ENCODE results near the gene ARHGAP1. TPM values are rescaled to one million over a fixed set of nuclear protein-coding genes. Genes with fewer than 3 reads are reported as not detected.

The ARHGAP1 gene
- total RNA-seq, 1 donor from 2014 or later = 31.9 TPM

DNA sequence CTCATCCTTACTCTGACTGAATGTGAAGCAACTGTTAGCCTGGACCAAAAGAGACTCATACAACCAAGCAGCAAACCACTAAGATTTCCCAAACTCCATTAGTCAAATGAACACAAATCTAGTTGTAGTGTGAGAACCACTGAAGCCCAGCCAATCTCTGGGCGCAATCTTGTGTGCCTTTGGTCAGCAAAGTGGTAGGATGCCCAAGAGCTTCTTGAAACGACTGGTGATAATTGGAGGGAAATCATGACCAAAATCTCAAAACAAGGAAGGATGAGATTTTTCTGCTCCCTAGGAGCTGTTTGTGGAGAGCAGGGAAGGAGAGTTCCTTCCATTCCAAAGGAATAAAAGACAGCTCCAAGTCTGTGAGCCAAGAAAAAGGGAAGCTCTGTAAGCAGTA lies 42.6 kb upstream of the ARHGAP1 start:
- Mint-ChIP-seq H3K4me1 (no peaks in the 10 kb centered on the region), H3K36me3 (ENCODE audit: low read depth) (peaks cover 39% of the 10 kb centered on the region), H3K27ac (ENCODE audit: unreplicated experiment) (no peak overlapping the region), H3K27me3 (ENCODE audit: low read depth) (no peaks in the 10 kb centered on the region), H3K4me3 (no peak overlapping the region), H3K9me3 (no peaks in the 10 kb centered on the region)
- TF ChIP-seq, protein P1, sequence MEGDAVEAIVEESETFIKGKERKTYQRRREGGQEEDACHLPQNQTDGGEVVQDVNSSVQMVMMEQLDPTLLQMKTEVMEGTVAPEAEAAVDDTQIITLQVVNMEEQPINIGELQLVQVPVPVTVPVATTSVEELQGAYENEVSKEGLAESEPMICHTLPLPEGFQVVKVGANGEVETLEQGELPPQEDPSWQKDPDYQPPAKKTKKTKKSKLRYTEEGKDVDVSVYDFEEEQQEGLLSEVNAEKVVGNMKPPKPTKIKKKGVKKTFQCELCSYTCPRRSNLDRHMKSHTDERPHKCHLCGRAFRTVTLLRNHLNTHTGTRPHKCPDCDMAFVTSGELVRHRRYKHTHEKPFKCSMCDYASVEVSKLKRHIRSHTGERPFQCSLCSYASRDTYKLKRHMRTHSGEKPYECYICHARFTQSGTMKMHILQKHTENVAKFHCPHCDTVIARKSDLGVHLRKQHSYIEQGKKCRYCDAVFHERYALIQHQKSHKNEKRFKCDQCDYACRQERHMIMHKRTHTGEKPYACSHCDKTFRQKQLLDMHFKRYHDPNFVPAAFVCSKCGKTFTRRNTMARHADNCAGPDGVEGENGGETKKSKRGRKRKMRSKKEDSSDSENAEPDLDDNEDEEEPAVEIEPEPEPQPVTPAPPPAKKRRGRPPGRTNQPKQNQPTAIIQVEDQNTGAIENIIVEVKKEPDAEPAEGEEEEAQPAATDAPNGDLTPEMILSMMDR (conservative IDR thresholded peaks at IDR 0.05) = no peak
- no peak for DNase-seq (ENCODE audit: low read depth, low spot score)

DNA sequence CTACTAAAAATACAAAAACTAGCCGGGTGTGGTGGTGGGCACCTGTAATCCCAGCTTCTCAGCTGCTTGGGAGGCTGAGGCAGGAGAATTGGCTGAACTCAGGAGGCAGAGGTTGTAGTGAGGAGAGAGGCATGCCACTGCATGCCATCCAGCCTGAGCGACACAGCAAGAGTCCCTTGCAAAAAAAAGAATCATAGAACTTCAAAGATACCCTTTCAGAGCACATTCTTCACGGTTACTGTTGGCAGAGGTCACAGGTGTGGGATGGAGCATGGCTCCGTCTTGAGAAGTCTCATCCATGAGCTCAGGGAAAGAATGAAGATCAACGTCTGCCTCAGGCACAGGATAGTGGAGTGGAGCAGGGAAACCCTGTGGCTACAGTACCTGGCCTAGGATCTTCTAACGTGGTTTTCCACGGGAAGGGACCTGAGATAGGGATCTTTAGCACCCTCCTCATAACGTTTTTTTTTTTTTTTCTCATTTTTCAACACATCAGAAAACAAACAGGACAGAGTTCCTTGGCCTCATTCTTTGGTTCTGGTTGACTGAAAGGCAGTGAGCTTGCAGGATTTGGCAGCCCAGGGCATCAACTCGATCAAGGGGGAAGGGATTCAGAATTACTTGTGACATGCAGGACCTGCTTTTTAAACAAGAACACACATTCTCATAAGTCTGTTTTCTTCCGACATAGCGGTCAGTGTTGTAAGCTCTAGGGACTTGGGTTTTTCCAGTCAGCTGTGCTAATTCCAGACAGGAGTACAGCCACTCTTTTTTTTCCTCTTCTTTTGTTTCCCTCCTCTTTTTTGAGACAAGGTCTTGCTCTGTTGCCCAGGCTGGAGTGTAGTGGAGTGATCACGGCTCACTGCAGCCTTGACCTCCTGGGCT lies 41.4 kb upstream of the ARHGAP1 start:
- no peaks in the 10 kb centered on the region for H3K9me3 Mint-ChIP-seq
- DNase-seq (ENCODE audit: low read depth, low spot score) = no peak
- TF ChIP-seq, protein P1 (conservative IDR thresholded peaks at IDR 0.05) = no peak
- no peak overlapping the region for H3K4me3 Mint-ChIP-seq
- no peaks in the 10 kb centered on the region for H3K27me3 Mint-ChIP-seq (ENCODE audit: low read depth)
- H3K27ac Mint-ChIP-seq (ENCODE audit: unreplicated experiment) = no peak overlapping the region
- no peaks in the 10 kb centered on the region for H3K4me1 Mint-ChIP-seq
- peaks cover 35% of the 10 kb centered on the region for H3K36me3 Mint-ChIP-seq (ENCODE audit: low read depth)

DNA sequence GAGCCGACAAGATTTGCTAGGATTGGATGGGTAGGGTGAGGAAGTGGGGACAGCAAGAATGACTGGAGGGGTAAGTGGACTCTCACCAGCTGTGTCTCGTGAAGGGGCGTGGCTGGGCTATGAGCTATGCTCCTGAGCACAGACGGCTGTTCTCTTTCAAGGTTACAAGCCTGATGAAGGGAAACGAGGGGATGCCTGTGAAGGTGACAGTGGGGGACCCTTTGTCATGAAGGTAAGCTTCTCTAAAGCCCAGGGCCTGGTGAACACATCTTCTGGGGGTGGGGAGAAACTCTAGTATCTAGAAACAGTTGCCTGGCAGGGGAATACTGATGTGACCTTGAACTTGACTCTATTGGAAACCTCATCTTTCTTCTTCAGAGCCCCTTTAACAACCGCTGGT lies 38.5 kb upstream of the ARHGAP1 start:
- Mint-ChIP-seq H3K27me3 (ENCODE audit: low read depth) (no peaks in the 10 kb centered on the region), H3K4me3 (no peak overlapping the region), H3K9me3 (no peaks in the 10 kb centered on the region), H3K4me1 (no peaks in the 10 kb centered on the region), H3K36me3 (ENCODE audit: low read depth) (peaks cover 30% of the 10 kb centered on the region), H3K27ac (ENCODE audit: unreplicated experiment) (no peak overlapping the region)
- TF ChIP-seq, protein P1 (conservative IDR thresholded peaks at IDR 0.05) = no peak
- no peak for DNase-seq (ENCODE audit: low read depth, low spot score)

DNA sequence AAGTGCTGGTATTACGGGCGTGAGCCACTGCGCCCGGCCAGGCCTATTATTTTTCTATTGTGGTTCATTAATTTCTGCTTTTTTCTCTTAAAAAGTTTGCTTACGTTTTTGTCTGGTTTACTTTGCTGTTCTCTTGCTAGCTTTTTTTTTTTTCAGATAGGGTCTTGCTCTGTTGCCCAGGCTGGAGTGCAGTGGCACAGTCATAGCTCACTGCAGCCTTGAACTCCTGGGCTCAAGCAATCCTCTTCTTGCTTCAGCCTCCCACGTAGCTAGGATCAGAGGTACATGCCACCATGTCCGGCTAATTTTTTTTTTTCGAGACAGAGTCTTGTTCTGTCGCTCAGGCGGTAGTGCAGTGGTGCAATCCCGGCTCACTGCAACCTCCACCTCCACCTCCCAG lies 37.3 kb upstream of the ARHGAP1 start:
- H3K36me3 Mint-ChIP-seq (ENCODE audit: low read depth) = peaks cover 24% of the 10 kb centered on the region
- no peaks in the 10 kb centered on the region for H3K9me3 Mint-ChIP-seq
- TF ChIP-seq, protein P1 (conservative IDR thresholded peaks at IDR 0.05) = no peak
- H3K4me1 Mint-ChIP-seq = no peaks in the 10 kb centered on the region
- H3K4me3 Mint-ChIP-seq = peak overlapping the region; percentile 54
- H3K27ac Mint-ChIP-seq (ENCODE audit: unreplicated experiment) = no peak overlapping the region
- no peak for DNase-seq (ENCODE audit: low read depth, low spot score)
- H3K27me3 Mint-ChIP-seq (ENCODE audit: low read depth) = no peaks in the 10 kb centered on the region

DNA sequence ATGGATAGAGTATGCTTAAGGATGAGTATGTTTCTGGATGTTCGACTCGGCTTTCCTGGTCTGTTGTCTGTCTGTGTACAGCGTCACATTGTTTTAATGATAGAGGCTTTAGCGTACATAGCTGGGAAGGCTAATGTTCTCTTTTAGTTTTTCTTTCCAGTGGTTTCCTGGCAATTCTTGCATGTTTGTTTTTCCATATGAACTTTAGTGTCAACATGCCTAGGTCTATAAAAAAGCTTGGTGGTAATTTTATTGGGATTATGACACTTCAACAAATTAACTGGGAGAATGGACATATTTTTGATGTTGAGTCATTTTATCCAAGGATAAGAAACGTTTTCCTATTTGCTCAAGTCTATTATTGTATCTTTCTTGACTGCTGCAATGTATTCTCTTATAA lies 36.2 kb upstream of the ARHGAP1 start:
- no peaks in the 10 kb centered on the region for H3K27me3 Mint-ChIP-seq (ENCODE audit: low read depth)
- no peak overlapping the region for H3K27ac Mint-ChIP-seq (ENCODE audit: unreplicated experiment)

More for the DNA sequence above, 36.2 kb upstream of the ARHGAP1 start:
- DNase-seq (ENCODE audit: low read depth, low spot score) = no peak
- TF ChIP-seq, protein P1 (conservative IDR thresholded peaks at IDR 0.05) = no peak
- Mint-ChIP-seq H3K9me3 (no peaks in the 10 kb centered on the region), H3K4me3 (peak overlapping the region; percentile 21), H3K4me1 (no peaks in the 10 kb centered on the region), H3K36me3 (ENCODE audit: low read depth) (peaks cover 16% of the 10 kb centered on the region)

Measured in neural crest cell (in vitro differentiated cells).